A549 treated with CORT108297 at 1 μM for 4 hours (cell line): Measurements from ENCODE around the gene PFAS. TPM values are rescaled to one million over a fixed set of nuclear protein-coding genes. Genes with fewer than 3 reads are reported as not detected.

ENCODE experiments used
- total RNA-seq: library from RNA; stranded (reverse); fragments of 200-300 nt; extraction: Qiagen RNA extraction; gene quantifications from 5 replicates; pipeline ENCODE4 v1.2.3, GENCODE V29; 2022

PFAS gene
- total RNA-seq, result 47.8 to 55.0 TPM (median 53.4 TPM) in 5 replicates

GRCh38 chr17:8248751-8249607 lies at the start of gene PFAS:
PFAS (plus strand) TSS chr17:8249289; CDS start chr17:8253938, 4,649 bp downstream.

GRCh38 chr17:8209907-8210760 lies 39.0 kb upstream of the PFAS start, which contains the start of gene AURKB:
AURKB (minus strand) TSS chr17:8210575; CDS start chr17:8210224, 351 bp downstream.

GRCh38 chr17:8288336-8289102 lies 39.4 kb downstream of the PFAS start, which contains the start of gene RANGRF:
RANGRF (plus strand) TSS chr17:8288670; CDS start chr17:8288789, 119 bp downstream.

Other genes starting within 250 kb of the PFAS start
- 0.07 to 0.40 TPM (median 0.11 TPM) in 4 of 5 replicates, not detected in the other for gene GUCY2D, start 246.7 kb upstream of the PFAS start, total RNA-seq
- gene ALOX15B, start 210.2 kb upstream of the PFAS start, total RNA-seq, result 0.03 to 0.05 TPM (median 0.04 TPM) in 3 of 5 replicates, not detected in the others
- 1.3 to 2.1 TPM (median 1.6 TPM) in 5 replicates for gene ALOX12B, start 161.6 kb upstream of the PFAS start, total RNA-seq
- 5.8 to 9.3 TPM (median 8.0 TPM) in 5 replicates for gene ALOXE3, start 130.8 kb upstream of the PFAS start, total RNA-seq
- 1.6 to 3.7 TPM (median 3.1 TPM) in 5 replicates for gene HES7, start 125.2 kb upstream of the PFAS start, total RNA-seq
- gene PER1, start 96.9 kb upstream of the PFAS start, total RNA-seq, result 19.4 to 22.8 TPM (median 21.1 TPM) in 5 replicates
- gene VAMP2, start 86.3 kb upstream of the PFAS start, total RNA-seq, result 20.8 to 30.3 TPM (median 26.2 TPM) in 5 replicates
- gene TMEM107, start 72.9 kb upstream of the PFAS start, total RNA-seq, result 18.9 to 23.4 TPM (median 20.9 TPM) in 5 replicates
- 5.4 to 9.0 TPM (median 8.1 TPM) in 5 replicates for gene BORCS6, start 59.1 kb upstream of the PFAS start, total RNA-seq
- gene AURKB, start 38.7 kb upstream of the PFAS start, total RNA-seq, result 156 to 178 TPM (median 158 TPM) in 5 replicates
- gene CTC1, start 1.2 kb upstream of the PFAS start, total RNA-seq, result 11.3 to 21.2 TPM (median 17.1 TPM) in 5 replicates
- 36.6 to 48.2 TPM (median 47.6 TPM) in 5 replicates for gene RANGRF, start 39.4 kb downstream of the PFAS start, total RNA-seq
- 5.9 to 9.1 TPM (median 7.4 TPM) in 5 replicates for gene SLC25A35, start 46.1 kb downstream of the PFAS start, total RNA-seq
- gene ARHGEF15, start 61.0 kb downstream of the PFAS start, total RNA-seq, result 0.03 TPM in 1 of 5 replicates, not detected in the others
- not detected in 5 replicates for gene ODF4, start 90.6 kb downstream of the PFAS start, total RNA-seq
- gene RPL26, start 133.9 kb downstream of the PFAS start, total RNA-seq, result 3,440 to 4,568 TPM (median 3,797 TPM) in 5 replicates
- gene RNF222, start 148.5 kb downstream of the PFAS start, total RNA-seq, result not detected in 5 replicates
- 53.5 to 69.0 TPM (median 61.5 TPM) in 5 replicates for gene NDEL1, start 186.6 kb downstream of the PFAS start, total RNA-seq